ENCODE results near the gene SYT15.
"Not testable (repeated sequence)": the region's sequence is repeated elsewhere in the genome, so short reads cannot be mapped to it uniquely, and the experiment has no call there.

DNA sequence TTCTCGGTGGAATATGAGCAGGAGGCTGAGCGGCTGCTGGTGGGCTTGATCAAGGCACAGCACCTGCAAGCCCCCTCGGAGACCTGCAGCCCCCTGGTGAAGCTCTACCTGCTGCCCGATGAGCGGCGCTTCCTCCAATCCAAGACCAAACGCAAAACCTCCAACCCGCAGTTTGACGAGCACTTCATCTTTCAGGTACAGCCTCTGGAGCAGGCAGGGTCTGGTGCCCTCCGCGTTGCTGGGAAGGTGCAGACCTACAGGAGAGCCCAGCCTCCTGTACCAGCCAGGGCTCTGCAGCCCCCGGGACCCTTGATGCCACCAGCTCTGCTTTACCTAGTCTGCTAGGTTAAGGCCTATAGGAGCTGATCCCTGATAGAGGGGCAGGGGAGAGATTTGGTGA lies 3.1 kb downstream of the SYT15 start:
- TF ChIP-seq, protein P1, sequence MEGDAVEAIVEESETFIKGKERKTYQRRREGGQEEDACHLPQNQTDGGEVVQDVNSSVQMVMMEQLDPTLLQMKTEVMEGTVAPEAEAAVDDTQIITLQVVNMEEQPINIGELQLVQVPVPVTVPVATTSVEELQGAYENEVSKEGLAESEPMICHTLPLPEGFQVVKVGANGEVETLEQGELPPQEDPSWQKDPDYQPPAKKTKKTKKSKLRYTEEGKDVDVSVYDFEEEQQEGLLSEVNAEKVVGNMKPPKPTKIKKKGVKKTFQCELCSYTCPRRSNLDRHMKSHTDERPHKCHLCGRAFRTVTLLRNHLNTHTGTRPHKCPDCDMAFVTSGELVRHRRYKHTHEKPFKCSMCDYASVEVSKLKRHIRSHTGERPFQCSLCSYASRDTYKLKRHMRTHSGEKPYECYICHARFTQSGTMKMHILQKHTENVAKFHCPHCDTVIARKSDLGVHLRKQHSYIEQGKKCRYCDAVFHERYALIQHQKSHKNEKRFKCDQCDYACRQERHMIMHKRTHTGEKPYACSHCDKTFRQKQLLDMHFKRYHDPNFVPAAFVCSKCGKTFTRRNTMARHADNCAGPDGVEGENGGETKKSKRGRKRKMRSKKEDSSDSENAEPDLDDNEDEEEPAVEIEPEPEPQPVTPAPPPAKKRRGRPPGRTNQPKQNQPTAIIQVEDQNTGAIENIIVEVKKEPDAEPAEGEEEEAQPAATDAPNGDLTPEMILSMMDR (IDR thresholded peaks at IDR 0.05; ENCODE audit: low read depth, low read length) = not testable (repeated sequence)
- TF ChIP-seq POLR2A (IDR thresholded peaks at IDR 0.05; ENCODE audit: extremely low read depth, insufficient read length) = not testable (repeated sequence)

Data from NB4 (cell line).